Measurements from ENCODE around the gene SLC4A7.

The SLC4A7 gene

GRCh38 chr3:27500986-27501385 lies 16.8 kb upstream of the SLC4A7 start:
- H3K36me3 ChIP-seq (ENCODE audit: control insufficient read depth in 2 of 2, insufficient read depth in 1 of 2, low read length in 2 of 2), result no peaks in the 10 kb centered on the region
- H3K9me3 ChIP-seq (ENCODE audit: control insufficient read depth, insufficient read depth, low read depth, low read length), result no peaks in the 10 kb centered on the region
- H3K4me1 ChIP-seq (ENCODE audit: control insufficient read depth, insufficient read depth, low read length), result no peaks in the 10 kb centered on the region
- ChIA-PET CTCF (no interaction called here), POLR2A (no interaction called here)
- no peak overlapping the region for H3K27ac ChIP-seq (ENCODE audit: extremely low read depth, low read depth, low read length)
- TF ChIP-seq ZNF138 (tag by site-specific recombination; IDR thresholded peaks at IDR 0.05; ENCODE audit: borderline replicate concordance), result no peak
- TF ChIP-seq ZNF398 (tag by site-specific recombination; IDR thresholded peaks at IDR 0.05), result no peak
- TF ChIP-seq ZNF266 (tag by site-specific recombination; IDR thresholded peaks at IDR 0.05; ENCODE audit: low read depth), result no peak
- no peak for TF ChIP-seq ZNF660 (tag by site-specific recombination; IDR thresholded peaks at IDR 0.05)
- no peak for TF ChIP-seq ZNF366 (tag by site-specific recombination; conservative IDR thresholded peaks at IDR 0.05)
- TF ChIP-seq ZNF530 (tag by site-specific recombination; IDR thresholded peaks at IDR 0.05; ENCODE audit: low read depth), result no peak
- TF ChIP-seq HOXA7 (CRISPR knock-in tag; IDR thresholded peaks at IDR 0.05; ENCODE audit: borderline replicate concordance), result no peak
- no peak for TF ChIP-seq ZNF692 (tag by site-specific recombination; IDR thresholded peaks at IDR 0.05)
- no peak for TF ChIP-seq ZNF639 (tag by site-specific recombination; IDR thresholded peaks at IDR 0.05)
- no peak for TF ChIP-seq ATF2 (tag by site-specific recombination; IDR thresholded peaks at IDR 0.05; ENCODE audit: low read depth)
- TF ChIP-seq ZBTB7A (tag by site-specific recombination; IDR thresholded peaks at IDR 0.05; ENCODE audit: low read depth), result no peak
- no peak for TF ChIP-seq KLF7 (tag by site-specific recombination; IDR thresholded peaks at IDR 0.05; ENCODE audit: borderline replicate concordance)
- TF ChIP-seq OVOL3 (tag by site-specific recombination; IDR thresholded peaks at IDR 0.05), result no peak
- no peak for TF ChIP-seq ZNF362 (tag by site-specific recombination; IDR thresholded peaks at IDR 0.05)
- TF ChIP-seq ZNF548 (tag by site-specific recombination; IDR thresholded peaks at IDR 0.05), result no peak
- no peak for TF ChIP-seq CTCF (tag by site-specific recombination; IDR thresholded peaks at IDR 0.05)
- no peak for TF ChIP-seq ZNF280C (tag by site-specific recombination; IDR thresholded peaks at IDR 0.05)
- no peak for TF ChIP-seq ZNF239 (tag by site-specific recombination; IDR thresholded peaks at IDR 0.05)
- no peak overlapping the region for H3K4me3 ChIP-seq (ENCODE audit: low read depth, low read length)
